Thoracic aorta (tissue), 2 donors: ENCODE measurements around the gene CPSF7. TPM values are rescaled to one million over a fixed set of nuclear protein-coding genes. Genes with fewer than 3 reads are reported as not detected.

Source experiments
- ATAC-seq: fragments of 150-250 bp; one replicate; pipeline ENCODE4 v1.8.0; 2017; ENCODE audit warnings: low read depth; ENCODE audit not compliant: insufficient number of reproducible peaks, low FRiP score
- DNase-seq: peaks from one replicate; pipeline ENCODE4 v3.0.0-alpha.2; 2020; ENCODE audit warnings: low spot score
- H3K27ac ChIP-seq, 2 donors: fragments of 200-600 bp; sonication (generic); 1 replicate in 1 of 2; 2 replicates in 1 of 2; pipeline ENCODE4 v1.5.1; 2016; ENCODE audit warnings: mild to moderate bottlenecking in 2 of 2, moderate library complexity in 2 of 2
- H3K27me3 ChIP-seq: fragments of 200-600 bp; sonication (generic); replicated peaks from 2 replicates; pipeline ENCODE4 v1.6.0; 2016; ENCODE audit warnings: mild to moderate bottlenecking; ENCODE audit not compliant: insufficient read depth
- H3K36me3 ChIP-seq: fragments of 200-600 bp; sonication (generic); one replicate; pipeline ENCODE4 v1.5.1; 2016
- H3K4me1 ChIP-seq, 2 donors: fragments of 200-600 bp; sonication (generic); 1 replicate in 1 of 2; 2 replicates in 1 of 2; pipeline versions ENCODE4 v1.5.1 to v1.6.0; 2016; ENCODE audit warnings: low read depth in 2 of 2, mild to moderate bottlenecking in 1 of 2; ENCODE audit not compliant: control insufficient read depth in 1 of 2
- H3K4me3 ChIP-seq: fragments of 200-600 bp; sonication (generic); 2 replicates; pipeline ENCODE4 v1.5.1; 2016; ENCODE audit warnings: mild to moderate bottlenecking
- H3K9me3 ChIP-seq: fragments of 200-600 bp; sonication (generic); 2 replicates; pipeline ENCODE4 v1.5.1; 2016
- total RNA-seq, 2 donors: library from RNA; depleted of rRNA; stranded (reverse); fragments of >200 nt; gene quantifications; one replicate each; pipeline versions ENCODE4 v1.1.0 to v1.2.3, GENCODE V29; 2016
- TF ChIP-seq, protein P1 (sequence below): fragments of 200-600 bp; sonication (generic); IDR thresholded peaks from one replicate; pipeline ENCODE4 v1.5.1; 2019; ENCODE audit warnings: antibody characterized with exemption

CPSF7 gene
- total RNA-seq, 2 donors from 2014 or later: 54.3 to 69.7 TPM

DNA sequence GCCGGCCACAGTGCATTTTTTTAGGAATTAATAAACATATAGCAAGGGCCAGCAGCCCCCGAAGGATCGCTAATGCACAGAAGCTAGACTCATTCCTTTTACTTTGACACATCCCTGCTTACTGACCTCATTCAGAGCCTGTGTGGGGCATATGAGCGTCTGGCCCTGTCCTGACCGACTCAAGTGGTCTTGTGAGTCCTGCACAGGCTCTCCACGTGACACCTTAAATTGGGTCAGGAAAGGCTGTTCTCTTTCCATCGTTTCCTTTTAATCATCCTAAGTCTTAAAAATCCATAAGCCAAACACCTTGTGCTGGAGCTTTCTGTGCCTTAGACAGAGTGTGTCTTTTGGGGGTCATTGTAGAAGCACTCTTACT is 18.8 kb upstream of the CPSF7 start:
- Histone ChIP-seq H3K27ac (no peak overlapping the region), H3K36me3 (peaks cover 12% of the 10 kb centered on the region), H3K4me1 (peaks cover 15 to 22% of the 10 kb centered on the region in 2 donors), H3K27me3 (no peaks in the 10 kb centered on the region), H3K9me3 (no peaks in the 10 kb centered on the region), H3K4me3 (no peak overlapping the region)
- no peak for ATAC-seq
- TF ChIP-seq, protein P1, sequence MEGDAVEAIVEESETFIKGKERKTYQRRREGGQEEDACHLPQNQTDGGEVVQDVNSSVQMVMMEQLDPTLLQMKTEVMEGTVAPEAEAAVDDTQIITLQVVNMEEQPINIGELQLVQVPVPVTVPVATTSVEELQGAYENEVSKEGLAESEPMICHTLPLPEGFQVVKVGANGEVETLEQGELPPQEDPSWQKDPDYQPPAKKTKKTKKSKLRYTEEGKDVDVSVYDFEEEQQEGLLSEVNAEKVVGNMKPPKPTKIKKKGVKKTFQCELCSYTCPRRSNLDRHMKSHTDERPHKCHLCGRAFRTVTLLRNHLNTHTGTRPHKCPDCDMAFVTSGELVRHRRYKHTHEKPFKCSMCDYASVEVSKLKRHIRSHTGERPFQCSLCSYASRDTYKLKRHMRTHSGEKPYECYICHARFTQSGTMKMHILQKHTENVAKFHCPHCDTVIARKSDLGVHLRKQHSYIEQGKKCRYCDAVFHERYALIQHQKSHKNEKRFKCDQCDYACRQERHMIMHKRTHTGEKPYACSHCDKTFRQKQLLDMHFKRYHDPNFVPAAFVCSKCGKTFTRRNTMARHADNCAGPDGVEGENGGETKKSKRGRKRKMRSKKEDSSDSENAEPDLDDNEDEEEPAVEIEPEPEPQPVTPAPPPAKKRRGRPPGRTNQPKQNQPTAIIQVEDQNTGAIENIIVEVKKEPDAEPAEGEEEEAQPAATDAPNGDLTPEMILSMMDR: no peak
- DNase-seq: no peak

DNA sequence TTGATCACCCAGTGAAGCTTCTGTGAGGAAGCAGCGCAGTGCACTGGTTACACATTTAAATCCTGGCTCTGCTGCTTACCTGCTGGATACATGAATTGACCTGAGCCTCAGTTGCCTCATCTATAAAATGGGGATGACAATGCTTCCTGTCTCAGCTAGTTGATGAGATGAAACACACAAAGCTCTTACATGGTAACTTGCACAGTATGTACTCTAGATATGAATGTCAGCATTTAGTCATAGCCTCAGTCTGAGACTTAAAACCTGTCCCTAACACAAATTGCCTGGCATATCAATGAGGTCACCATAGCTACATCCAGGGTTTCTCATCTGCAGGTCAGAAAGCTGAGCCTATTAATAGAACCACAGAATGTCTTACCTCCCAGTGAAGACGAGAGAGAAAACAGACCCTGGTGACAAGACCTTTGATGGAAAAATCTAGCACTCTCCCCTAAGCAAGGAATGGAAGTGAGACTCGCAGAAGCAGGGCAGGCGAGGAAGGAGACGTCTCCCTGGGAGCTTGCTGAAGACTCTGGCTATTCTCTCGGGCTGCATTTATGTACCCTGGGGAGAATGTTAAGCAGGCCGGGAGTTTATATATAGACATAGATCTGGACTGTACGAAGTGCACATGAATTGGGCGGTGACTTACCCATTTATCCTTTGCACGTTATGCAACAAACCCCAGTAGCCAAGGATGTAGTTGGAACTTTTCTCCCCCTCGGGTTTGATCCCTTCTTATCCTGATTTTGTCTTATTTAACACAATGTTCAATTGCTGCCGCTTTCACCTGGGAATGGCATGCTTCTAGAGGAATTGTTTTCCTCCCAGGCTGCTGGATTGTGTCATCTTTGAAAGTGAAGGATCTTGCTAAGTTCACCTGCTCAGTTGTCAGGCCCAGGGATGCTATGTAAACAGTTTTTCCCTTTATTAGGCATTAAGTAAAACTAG is 18.1 kb upstream of the CPSF7 start:
- ATAC-seq (no peak), DNase-seq (no peak)
- Histone ChIP-seq H3K27ac (no peak overlapping the region), H3K36me3 (peaks cover 15% of the 10 kb centered on the region), H3K27me3 (no peaks in the 10 kb centered on the region), H3K4me1 (peaks cover 15 to 22% of the 10 kb centered on the region in 2 donors), H3K4me3 (no peak overlapping the region), H3K9me3 (no peaks in the 10 kb centered on the region)
- TF ChIP-seq, protein P1: no peak

DNA sequence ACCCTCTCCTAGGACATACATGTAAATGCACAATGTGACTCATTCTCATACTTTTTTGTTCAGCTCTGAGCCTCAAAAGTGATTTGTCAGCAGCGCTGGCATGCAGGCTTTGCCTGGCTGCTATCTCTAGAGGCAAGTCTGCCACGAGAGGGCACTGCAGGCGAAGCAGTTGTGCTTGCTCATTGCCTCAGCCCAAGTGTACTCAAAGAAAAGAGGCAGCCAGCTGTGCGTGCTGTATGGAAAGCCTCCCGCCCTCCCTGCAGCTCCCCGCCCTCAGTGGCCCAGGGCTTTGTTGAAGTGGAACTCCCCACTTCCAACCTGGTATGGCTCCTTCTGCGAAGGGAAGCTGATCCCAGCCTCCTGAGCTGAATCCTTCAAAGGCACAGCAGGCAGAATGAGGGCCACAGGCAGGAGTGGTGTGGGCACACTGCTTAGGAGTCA is 16.5 kb upstream of the CPSF7 start:
- Histone ChIP-seq H3K9me3 (no peaks in the 10 kb centered on the region), H3K4me1 (peaks cover 15 to 22% of the 10 kb centered on the region in 2 donors), H3K4me3 (no peak overlapping the region), H3K27me3 (no peaks in the 10 kb centered on the region), H3K36me3 (peaks cover 15% of the 10 kb centered on the region), H3K27ac (peak overlapping the region; percentile 36 to 68)
- DNase-seq: peak; percentile 79
- TF ChIP-seq, protein P1: peak; percentile 77
- peak; percentile 86 for ATAC-seq

DNA sequence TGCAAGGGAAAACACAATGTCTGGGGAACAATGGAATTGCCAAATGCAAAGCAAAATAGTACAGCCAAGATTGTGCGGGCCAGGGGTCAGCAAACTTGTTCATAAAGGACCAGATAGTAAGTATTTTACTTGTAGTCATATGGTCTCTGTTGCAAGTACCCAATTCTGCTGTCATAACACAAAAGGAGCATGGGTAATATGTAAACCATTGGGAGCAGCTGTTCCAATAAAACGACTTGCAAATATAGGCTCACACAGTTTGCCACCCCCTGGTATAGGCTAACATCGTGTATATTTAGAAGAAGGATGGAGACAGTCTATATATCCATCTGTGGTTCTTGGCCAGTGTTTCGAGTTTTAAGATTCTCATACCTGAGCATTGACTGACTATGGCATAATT is 15.7 kb upstream of the CPSF7 start:
- ATAC-seq (no peak), DNase-seq (no peak)
- Histone ChIP-seq H3K4me1 (peaks cover 15 to 22% of the 10 kb centered on the region in 2 donors), H3K4me3 (no peak overlapping the region), H3K9me3 (no peaks in the 10 kb centered on the region), H3K27ac (peak overlapping the region in 1 of 2 donors; percentile 68), H3K27me3 (no peaks in the 10 kb centered on the region), H3K36me3 (peaks cover 19% of the 10 kb centered on the region)
- TF ChIP-seq, protein P1: no peak

DNA sequence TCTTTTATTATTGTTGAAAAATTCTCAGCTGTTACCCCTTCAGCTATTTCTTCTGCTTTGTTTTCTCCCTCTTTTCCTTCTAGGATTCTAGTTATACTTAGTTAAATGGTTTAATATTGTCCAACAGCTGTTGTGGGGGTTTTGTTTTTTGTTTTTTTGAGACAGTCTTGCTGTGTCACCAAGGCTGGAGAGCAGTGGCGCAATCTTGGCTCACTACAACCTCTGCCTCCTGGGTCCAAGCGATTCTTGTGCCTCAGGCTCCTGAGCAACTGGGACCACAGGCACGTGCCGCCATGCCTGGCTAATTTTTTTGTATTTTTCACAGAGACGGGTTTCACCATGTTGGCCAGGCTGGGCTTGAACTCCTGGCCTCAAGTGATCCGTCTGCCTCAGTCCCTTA is 12.8 kb upstream of the CPSF7 start:
- DNase-seq (no peak), ATAC-seq (no peak)
- H3K4me3 ChIP-seq: no peak overlapping the region
- TF ChIP-seq, protein P1: no peak
- no peaks in the 10 kb centered on the region for H3K9me3 ChIP-seq
- H3K36me3 ChIP-seq: peaks cover 42% of the 10 kb centered on the region
- H3K27ac ChIP-seq: no peak overlapping the region
- H3K4me1 ChIP-seq: peaks cover 15 to 22% of the 10 kb centered on the region in 2 donors
- no peaks in the 10 kb centered on the region for H3K27me3 ChIP-seq
